HG02840 (cell line): ENCODE results near the gene RHCE.
"Not testable (repeated sequence)": the region's sequence is repeated elsewhere in the genome, so short reads cannot be mapped to it uniquely, and the experiment has no call there.

Experiments used
- ATAC-seq: cut with Tn5 transposase; IDR thresholded peaks from one replicate; pipeline ENCODE4 v1.9.1; 2021; ENCODE audit warnings: mild to moderate bottlenecking, moderate library complexity, moderate number of reproducible peaks; ENCODE audit not compliant: unreplicated experiment, low FRiP score

The RHCE gene

DNA sequence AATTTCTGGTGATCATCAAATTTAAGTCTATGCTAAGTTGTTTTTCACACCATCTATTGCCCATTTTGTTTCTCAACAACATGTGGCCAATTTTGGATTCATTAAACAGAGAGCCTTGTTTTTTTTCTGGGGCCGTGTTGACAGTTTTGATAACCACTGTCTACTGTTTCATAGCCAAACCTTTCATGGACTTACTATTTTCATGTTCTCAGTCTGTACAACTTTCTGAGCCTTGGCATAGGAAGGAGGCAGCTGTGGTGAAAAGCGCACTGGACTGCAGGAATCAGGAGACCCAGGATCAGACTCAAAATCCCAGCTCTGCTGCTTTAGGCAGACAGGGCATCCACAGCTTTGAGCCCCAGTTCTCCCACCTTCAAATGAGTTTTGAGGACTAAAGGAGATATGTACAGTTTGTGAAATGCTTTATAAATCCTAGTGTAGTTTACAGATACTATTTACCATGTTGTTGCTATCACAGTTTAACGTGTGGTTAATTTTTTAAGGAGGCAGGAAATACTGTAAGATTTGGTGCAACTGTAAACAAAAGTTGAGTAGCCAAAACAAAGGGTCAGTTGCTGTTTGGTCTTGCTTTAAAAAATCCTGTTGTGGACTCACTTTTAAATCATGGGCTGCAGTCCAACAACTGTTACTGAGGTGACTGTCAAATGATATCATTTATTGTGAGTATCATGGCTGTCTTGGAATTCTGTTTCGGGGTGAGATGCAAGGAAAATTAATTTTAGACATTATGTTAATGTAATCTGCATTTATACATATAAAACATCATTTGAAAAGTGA, 13.0 kb upstream of the RHCE start:
- no peak for ATAC-seq

DNA sequence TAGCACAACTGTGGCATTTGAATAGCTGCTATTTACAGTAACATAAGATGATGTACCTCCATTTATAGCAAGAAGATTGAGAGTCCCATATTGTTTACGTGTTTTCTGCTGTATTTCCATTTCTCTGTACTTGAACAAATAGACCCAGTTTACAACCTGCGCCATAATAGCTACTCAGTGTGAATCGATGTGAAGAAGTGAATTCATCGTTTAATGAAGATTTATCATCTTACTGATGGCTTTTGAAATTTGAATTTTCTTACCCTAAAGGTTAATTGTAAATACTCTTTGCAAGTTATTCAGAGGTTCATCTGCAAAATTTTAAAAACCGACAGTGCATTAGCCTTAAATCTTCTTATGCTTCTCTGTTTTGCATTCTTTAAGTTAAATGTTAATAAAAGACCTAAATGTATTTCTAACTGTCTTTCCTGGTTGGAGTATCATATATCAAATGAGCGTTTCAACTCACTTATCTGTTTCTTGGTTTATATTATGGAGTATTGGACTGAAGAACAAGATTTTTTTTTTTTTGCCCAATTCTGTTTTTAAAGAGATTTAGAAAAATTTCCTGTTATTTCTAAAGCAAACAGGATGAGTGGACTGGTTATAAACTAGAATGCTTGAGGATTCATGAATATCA, 12.2 kb upstream of the RHCE start:
- ATAC-seq = no peak

DNA sequence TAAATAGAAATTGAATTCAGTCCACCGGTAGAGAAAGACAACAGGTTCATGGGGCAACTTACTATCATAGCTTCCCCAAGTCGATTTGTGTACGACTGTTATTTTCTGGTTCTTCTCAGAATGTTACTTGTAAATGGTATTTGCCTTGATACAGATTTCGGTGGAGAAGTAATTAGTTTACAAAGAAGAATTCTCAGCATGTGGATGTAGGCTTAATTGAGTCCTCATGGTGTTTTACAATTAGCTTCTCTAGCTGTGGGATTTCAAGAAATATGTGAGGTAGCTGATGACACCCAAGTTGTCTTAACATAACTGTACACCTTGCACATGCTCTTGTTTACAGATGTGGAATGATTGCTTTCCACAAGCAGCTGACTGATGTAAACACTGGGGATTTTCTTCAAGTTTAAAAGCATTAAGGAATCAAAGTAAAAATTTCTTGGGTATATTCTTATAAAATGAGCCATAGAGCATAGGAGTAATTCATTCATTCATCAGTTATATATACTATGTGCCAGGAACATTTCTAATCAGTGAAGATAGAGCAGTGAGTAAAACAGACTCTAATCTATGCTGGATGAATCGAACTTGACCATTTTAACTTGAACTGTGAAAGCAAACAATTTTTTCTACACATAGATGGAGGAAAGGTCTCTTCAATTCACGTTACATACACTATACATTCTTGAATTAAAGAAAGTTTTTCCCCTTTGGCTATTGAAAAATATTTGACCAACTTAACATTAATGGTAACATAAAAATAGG, 11.5 kb upstream of the RHCE start:
- ATAC-seq = no peak

DNA sequence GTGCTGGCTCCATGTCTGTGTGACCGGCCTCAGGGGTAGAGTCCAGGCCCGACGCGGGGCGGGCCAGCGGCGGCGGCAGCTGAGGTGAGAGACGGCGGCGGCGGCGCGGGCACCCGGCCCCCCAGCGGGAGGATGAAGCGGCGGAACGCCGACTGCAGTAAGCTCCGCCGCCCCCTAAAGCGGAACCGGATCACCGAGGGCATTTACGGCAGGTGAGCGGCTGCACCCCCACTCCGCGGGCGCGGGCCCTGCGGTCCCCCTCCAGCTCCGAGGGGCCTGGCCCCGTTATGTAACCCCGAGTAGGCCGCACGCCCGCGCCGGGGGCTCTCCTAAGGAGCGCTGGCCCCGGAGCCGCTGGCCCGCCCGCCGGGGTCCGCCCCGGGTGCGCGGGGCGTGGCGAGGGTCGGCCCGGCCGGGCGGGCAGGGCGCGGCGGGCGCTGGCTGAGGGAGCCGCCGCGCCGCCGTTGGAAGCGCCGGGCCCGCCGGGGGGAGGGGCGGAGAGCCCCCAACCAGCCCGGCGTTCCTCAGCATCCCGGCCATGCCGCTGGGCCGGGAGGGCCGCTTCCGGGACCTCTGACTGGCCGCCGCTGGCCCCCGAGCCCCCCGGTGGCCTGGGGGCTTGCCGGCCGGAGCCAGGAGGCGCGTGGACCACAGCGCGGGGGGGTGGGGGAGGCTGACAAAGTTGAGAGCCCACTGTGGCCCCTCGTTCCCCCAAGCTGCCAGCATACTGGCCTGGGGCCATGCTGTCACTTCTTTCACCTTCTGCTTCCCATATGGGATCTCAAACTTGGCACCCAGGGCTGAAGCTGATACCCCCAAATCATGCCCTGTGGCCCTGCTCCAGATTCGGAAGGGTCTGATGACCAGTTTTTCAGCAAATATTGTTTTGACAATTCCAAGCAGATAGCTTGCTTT, 10.6 kb upstream of the RHCE start:
- ATAC-seq = peak; percentile 27

DNA sequence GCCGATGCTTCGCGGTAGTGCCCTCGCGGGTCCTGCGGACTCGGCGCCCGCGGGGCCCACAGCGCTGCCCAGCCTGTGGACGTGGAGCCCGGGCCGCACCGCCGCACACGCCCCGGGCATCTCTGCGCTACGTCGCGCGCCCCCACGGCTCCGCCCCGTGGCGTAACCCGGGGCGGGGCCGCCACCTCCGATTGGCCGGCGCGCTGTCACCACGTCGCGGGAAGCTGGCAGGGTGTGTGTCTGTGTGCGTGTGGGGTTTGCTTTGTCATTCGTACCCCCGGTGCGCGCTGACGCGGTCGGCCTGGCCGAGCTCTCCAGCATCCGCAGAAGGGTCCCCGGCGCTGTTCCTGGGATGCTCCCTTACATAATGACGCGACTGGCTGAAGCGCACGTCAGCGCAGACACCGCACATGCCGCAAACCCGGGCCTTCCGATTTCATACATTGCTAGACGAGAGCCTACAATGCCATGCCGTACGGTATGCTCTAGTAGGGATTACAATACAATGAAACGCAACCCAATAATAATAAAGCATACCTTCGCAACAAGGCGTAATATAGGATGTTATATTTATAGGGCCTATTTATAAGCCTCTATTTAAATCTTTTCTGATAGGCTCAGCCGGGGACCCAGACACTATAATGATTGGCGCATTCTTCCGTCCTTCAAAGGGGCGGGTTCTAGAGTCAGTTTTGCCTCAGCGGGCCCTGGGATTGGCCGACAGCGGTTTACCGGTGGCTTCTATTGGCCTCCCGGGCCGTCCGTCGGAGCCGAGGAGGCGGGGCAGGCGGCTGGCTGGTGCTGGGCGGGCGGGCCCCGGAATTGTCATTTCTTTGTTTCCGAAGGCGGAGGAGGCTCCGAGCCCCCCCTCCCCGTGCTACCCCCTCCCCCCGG, 9.7 kb upstream of the RHCE start, which contains the start of gene MACO1:
TSS of gene MACO1 (plus strand) at position 825 of the 894 bp plus-strand sequence. CDS start 202 bp downstream, outside the sequence.
- peak; percentile 90 for ATAC-seq

- ATAC-seq = no peak
These were observed 8.0 kb upstream of the RHCE start for GRCh38 chr1:25428475-25429166.

- ATAC-seq = no peak
These were observed 7.1 kb upstream of the RHCE start for GRCh38 chr1:25427696-25428095.

GRCh38 chr1:25425098-25426085, 4.8 kb upstream of the RHCE start:
- ATAC-seq = no peak

DNA sequence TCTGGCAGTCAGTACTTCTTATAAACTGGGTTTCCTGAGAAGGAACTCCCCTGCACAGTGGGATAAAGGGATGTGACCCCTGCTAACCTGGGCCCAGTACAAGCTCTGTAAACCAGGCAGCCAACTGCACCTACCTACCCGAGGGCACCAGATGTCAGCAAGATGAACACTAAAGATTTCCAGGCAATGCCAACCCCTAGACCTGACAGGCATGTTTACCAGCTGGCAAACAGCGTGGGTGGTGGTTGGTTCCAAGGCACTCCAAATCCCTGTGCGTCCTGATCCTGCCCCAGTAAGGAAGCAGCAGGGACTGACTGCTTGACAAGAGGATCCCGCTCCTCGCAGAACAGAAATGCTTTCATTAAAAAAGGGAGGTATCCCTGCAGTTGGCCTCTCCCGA, 2.6 kb upstream of the RHCE start:
- ATAC-seq = not testable (repeated sequence)

DNA sequence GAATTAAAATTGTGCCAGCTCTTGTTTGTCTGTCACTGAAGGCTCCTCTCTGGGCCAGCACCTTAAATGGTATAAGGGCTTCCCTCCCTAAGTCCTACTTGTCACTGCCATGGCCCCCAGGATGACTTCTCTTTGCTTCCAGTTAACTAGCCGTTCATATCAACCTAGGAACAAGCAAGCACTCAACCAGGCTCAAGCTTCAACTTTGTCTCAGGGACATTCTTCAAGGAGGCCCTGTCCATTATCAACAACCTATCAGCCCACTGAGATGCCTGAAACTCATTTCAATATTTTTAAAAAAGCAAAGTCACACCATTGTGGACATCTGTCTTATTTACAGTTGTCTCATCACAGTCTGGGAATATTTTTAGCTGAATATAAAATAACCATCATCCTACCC, 1.3 kb downstream of the RHCE start:
- not testable (repeated sequence) for ATAC-seq

- ATAC-seq = not testable (repeated sequence)
These were observed 3.3 kb downstream of the RHCE start for GRCh38 chr1:25417280-25417679.

DNA sequence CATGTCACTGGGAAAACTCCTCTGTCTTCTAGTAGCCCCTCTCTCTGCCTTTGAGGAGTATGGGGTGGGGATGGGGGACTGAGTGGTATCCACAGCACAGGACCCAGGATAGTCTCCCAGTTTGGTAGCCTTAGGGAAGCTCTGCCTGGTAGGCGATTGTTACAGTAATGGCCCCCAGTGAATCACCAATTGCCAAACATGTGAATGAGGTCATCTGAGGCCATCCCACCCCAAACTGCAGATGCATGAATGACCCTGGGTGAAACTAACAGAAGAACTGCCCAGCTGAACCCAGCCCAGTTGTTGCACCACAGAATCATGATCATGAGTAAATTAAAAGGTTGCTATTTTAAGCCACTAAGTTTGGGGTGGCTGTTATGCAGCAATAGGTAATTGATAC, 6.0 kb downstream of the RHCE start:
- ATAC-seq = not testable (repeated sequence)

DNA sequence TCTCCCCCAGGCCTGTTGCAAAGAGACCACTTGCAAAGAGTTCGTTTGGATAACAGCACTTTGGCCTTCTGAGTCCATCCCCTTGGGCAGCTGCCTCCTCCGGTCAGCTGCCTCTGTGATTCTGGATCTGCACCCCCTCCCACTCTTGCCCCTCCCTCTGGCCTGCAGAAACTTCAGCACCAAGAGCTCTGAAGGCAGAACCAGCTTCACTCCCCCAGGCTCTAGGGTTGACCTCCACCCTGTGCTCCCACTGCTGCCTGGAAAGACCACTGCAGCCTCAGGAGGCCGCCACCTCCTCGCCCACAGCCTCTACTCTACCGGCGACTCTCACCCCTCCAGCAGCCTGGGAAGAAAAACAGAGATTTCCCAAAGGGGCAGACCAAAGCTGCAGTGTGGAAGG, 6.5 kb downstream of the RHCE start:
- not testable (repeated sequence) for ATAC-seq

DNA sequence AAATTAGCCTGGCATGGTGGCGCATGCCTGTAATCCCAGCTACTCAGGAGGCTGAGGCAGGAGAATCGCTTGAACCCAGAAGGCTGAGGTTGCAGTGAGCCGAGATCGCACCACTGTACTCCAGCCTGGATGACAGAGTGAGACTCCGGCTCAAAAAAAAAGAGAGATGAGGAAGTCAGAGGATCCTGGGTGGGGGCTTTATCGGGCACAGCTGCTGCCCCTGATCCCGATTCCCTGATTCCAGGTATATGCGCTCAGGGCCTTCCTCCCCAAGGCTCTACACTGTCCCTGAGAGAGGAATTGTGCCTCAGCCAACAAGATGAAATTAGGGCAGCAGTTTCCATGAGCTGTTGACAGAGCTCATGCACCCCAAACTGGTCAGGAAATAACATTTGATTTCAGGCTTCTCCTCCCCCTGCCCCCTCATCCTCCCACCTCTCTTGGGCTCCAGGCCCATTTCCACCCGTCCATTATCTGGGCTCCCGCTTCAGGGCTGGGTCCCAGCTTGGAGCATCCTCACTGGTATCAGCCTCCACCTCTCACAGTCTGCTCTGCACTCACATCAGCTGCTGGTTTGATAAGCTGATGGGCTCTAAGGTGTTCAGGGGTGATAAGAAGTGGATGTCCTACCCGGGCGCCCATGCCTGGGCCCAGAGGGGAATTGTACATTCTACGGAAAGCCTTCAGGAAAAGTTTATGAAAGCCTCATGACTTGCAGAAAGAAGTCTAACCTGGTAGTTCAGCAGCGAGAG, 7.6 kb downstream of the RHCE start:
- not testable (repeated sequence) for ATAC-seq

DNA sequence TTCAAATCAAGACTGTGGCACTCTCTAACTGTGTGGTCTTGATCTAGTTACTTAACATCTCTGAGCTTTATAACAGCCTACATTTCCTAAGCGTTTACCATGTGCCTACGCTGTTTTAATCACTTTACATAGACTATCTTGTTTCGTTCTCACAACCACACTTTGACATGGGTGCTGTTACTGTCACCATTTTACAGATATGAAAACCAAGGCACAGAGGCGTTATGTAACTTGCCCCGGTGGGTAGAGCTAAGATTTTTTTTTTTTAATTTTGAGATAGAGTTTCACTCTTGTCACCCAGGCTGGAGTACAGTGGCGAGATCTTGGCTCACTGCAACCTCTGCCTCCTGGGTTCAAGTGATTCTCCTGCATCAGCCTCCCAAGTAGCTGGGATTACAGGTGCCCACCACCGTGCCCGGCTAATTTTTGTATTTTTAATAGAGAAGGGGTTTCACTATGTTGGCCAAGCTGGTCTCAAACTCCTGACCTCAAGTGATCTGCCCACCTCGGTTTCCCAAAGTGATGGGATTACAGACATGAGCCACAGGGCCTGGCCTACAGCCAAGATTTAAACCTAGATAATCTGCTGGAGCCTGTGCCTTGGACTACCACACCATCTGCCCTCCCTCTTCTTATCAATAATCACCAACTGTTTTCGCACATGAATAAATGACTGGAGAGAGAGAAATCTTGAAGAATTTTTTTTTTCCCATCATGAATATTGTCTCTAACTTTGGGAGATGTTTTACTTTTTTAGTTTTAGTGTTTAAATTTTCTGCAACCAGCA, 10.8 kb downstream of the RHCE start:
- ATAC-seq = not testable (repeated sequence)
